Measurements from ENCODE around the gene ACAP2.

DNA sequence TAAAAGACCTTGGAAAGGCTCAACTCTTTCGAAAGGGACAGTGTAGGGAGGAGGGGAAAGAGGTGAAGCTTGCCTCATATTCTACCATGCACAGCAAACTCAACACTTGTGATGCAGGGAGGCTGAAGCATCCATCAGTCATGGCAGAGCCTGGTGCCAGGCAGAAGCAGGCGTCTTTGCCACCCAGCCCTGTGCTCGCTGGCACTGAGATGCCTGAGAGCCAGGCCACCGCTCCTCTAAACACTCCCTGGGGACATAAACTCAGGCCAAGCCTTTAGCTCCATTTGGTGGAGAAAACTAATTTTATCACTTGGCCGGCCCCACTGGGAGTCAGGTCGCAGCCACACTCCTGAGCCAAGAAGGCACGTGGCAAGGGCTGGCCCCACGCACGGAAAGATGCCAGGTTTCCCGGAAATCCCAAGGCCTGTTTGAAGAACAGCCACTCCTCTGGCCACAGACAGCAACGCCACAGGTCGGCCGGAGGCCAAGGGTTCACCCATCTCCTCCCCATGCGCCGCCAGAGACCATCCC is 202.6 kb downstream of the ACAP2 start:
- TF ChIP-seq POLR2AphosphoS5 (IDR thresholded peaks at IDR 0.05; ENCODE audit: low read depth, low read length): no peak
- TF ChIP-seq POLR2A (IDR thresholded peaks at IDR 0.05; ENCODE audit: low read depth, low read length): no peak
- TF ChIP-seq POU2F2 (IDR thresholded peaks at IDR 0.05; ENCODE audit: low read depth, low read length): no peak
- no peak for TF ChIP-seq TAF1 (IDR thresholded peaks at IDR 0.05; ENCODE audit: low read depth, low read length)

Data from GM12891 (cell line).